Measurements from ENCODE around the gene CNPY2. TPM values are rescaled to one million over a fixed set of nuclear protein-coding genes. Genes with fewer than 3 reads are reported as not detected.

CNPY2 gene
- total RNA-seq = 75.3 and 76.6 TPM in 2 replicates

DNA sequence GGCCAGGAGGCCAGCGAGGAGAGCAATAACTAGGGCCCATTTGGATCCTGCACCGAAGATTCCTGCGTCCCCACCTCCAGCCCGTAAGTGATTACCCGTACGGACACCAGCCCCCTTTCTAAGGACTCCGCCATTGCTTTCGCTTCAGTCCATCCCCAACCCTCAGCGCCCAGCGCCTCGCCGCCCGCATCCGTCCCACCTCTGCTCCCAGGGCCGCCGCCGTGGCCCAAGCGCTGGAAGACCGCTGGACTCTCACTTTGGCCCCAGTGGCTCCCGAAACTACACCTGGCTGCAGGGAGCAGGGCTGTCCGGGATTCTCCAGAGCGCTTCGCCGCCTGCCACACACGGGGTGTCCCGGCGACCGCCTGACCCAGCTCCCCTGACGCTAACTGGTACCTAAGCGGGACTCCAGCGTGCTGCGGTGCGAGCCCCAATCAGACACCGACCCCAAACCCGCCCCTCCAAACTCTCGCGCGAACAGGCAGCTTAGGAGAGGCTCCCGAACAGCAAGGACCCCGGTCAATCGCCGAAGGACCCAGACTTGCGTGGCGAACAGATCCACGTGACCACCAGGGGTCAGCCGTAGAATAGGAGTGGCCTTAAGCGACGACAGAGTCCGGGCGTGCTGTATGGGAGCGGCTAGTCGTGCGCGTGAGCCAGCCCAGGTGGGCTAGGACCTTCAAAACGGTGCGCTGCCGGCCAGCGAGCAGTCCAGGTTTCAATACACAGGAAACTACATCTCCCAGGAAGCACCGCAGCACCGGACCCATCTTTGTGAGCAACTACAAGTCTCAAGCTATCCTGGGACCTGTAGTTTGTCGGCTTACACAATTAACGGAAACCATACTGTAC is at the start of gene CNPY2:
Gene CNPY2 (minus strand): TSS at position 367 of the 852 bp plus-strand sequence. CDS start 771 bp downstream, outside the sequence.

GRCh38 chr12:56362130-56363059 is 46.6 kb upstream of the CNPY2 start, which contains the start of gene APOF:
APOF (minus strand) TSS chr12:56362857; CDS start chr12:56362745, 112 bp downstream.

GRCh38 chr12:56359851-56360767 is 44.3 kb upstream of the CNPY2 start, which contains the start of gene STAT2:
STAT2 (minus strand) TSS chr12:56360107; CDS start chr12:56356571, 3,536 bp downstream.

GRCh38 chr12:56338308-56339157 is 22.7 kb upstream of the CNPY2 start, which contains the start of gene IL23A:
IL23A (plus strand) TSS chr12:56338884; CDS start chr12:56339045, 161 bp downstream.

DNA sequence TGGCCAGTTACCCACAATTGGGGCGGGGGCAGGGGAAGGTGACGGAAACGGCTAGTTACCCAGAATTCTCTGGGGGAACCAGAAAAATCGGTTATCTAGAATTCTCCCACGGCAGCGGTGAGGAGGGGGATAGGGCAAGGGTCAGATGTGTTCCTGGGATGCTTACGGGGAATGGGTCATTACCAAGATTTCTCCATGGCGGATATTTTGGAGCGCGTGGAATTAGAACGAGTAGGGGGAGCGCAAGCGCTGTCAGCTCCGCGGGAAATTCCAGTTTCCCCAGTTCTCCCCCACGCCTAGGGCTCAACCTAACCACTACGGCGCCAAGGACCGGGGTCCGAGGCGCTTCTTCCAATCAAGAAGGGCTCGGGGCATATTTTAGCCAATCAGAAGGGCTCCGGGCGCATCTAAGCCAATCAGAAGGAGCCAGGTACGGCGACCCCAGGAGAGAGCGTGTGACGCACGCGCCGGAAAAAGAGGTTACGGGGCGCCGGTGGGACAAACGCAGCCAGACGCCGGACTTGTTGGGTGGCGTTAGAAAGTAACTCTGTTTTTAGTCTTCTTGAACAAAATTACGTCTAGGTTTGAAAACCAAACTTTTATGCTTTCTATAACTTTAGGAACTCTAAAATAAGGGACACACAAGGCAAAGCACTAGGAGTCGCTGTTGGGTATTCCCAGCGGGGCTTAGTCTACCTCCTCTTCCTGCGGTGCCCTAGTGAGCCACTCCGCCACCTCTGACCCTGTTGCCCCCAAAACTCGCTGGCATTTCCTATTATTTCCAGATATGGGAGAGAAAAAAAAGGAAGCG is 18.1 kb upstream of the CNPY2 start, which contains the start of gene PAN2:
Gene PAN2 (minus strand): TSS at position 322 of the 811 bp plus-strand sequence. CDS start 906 bp downstream, outside the sequence.

GRCh38 chr12:56299853-56300643 is 15.7 kb downstream of the CNPY2 start, which contains the start of gene CS:
CS (minus strand) TSS chr12:56300330; CDS start chr12:56300201, 129 bp downstream.

DNA sequence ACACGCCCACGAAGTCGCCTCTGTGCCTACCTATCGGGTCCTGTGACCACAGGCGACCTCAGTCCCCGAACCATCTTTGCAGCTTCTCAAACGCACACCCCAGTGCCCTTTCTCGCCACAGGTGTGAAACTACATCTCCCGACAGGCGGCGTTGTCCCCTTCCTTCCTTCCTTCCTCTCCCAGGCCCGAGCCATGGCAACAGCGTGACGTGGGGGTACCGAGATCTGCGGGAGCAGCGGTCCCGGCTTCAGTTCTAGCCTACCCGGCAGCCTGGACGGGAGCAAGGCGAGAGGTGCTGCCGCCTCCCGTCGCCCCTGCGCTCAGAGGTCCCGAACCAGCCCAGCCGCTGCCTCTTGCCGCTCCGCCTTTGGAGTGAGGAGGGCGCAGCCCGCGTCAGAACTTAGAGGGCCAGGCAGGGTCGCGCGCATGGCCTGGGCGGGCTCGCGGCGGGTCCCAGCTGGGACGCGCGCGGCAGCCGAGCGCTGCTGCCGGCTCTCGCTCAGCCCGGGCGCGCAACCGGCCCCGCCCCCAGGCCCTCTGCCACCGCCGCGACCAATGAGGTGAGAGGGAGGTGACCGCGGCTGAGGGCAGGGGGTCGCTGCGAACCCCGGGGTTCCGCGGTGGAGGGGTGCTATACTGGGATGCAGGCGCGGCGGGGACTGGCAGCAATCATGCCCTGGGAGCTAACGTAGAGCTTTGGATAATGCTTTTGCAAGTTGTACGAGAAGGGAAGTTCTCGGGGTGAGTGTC is 48.9 kb downstream of the CNPY2 start, which contains the start of gene COQ10A:
Gene COQ10A (plus strand): TSS at position 250 of the 750 bp plus-strand sequence. CDS start 177 bp downstream, at position 427.

Other genes with a start within 250 kb of the CNPY2 start
- 2.3 and 5.6 TPM in 2 replicates for gene ERBB3, start 235.8 kb downstream of the CNPY2 start, total RNA-seq
- gene PA2G4, start 211.4 kb downstream of the CNPY2 start, total RNA-seq = 87.1 and 204 TPM in 2 replicates
- gene RPL41, start 199.4 kb downstream of the CNPY2 start, total RNA-seq = 1,989 and 2,469 TPM in 2 replicates
- gene ZC3H10, start 197.7 kb downstream of the CNPY2 start, total RNA-seq = 2.3 and 3.0 TPM in 2 replicates
- gene ESYT1, start 187.7 kb downstream of the CNPY2 start, total RNA-seq = 318 and 340 TPM in 2 replicates
- 91.1 and 109 TPM in 2 replicates for gene MYL6B, start 163.4 kb downstream of the CNPY2 start, total RNA-seq
- 1,442 and 2,553 TPM in 2 replicates for gene MYL6, start 157.6 kb downstream of the CNPY2 start, total RNA-seq
- gene SMARCC2, start 126.5 kb downstream of the CNPY2 start, total RNA-seq = 35.0 and 49.7 TPM in 2 replicates
- 53.6 and 72.0 TPM in 2 replicates for gene RNF41, start 94.1 kb downstream of the CNPY2 start, total RNA-seq
- 30.0 and 48.1 TPM in 2 replicates for gene NABP2, start 91.6 kb downstream of the CNPY2 start, total RNA-seq
- gene SLC39A5, start 85.9 kb downstream of the CNPY2 start, total RNA-seq = not detected in 2 replicates
- 42.3 and 54.6 TPM in 2 replicates for gene ANKRD52, start 57.6 kb downstream of the CNPY2 start, total RNA-seq
- 9.6 and 9.8 TPM in 2 replicates for gene COQ10A, start 49.0 kb downstream of the CNPY2 start, total RNA-seq
- 130 and 148 TPM in 2 replicates for gene CS, start 15.7 kb downstream of the CNPY2 start, total RNA-seq
- gene PAN2, start 18.0 kb upstream of the CNPY2 start, total RNA-seq = 15.6 and 21.6 TPM in 2 replicates
- gene IL23A, start 22.9 kb upstream of the CNPY2 start, total RNA-seq = 1.1 and 1.5 TPM in 2 replicates
- 53.4 and 121 TPM in 2 replicates for gene STAT2, start 44.1 kb upstream of the CNPY2 start, total RNA-seq
- gene APOF, start 46.9 kb upstream of the CNPY2 start, total RNA-seq = not detected in 2 replicates
- 6.5 and 33.7 TPM in 2 replicates for gene TIMELESS, start 133.4 kb upstream of the CNPY2 start, total RNA-seq
- gene MIP, start 138.7 kb upstream of the CNPY2 start, total RNA-seq = 0.98 TPM in 1 of 2 replicates, not detected in the other
- gene SPRYD4, start 152.6 kb upstream of the CNPY2 start, total RNA-seq = 1.5 and 1.6 TPM in 2 replicates
- gene GLS2, start 172.2 kb upstream of the CNPY2 start, total RNA-seq = 1.1 and 2.2 TPM in 2 replicates
- gene RBMS2, start 205.8 kb upstream of the CNPY2 start, total RNA-seq = 29.7 and 39.7 TPM in 2 replicates